ENCODE results near the gene NAA20. TPM values are rescaled to one million over a fixed set of nuclear protein-coding genes. Genes with fewer than 3 reads are reported as not detected.

Gene NAA20, protein sequence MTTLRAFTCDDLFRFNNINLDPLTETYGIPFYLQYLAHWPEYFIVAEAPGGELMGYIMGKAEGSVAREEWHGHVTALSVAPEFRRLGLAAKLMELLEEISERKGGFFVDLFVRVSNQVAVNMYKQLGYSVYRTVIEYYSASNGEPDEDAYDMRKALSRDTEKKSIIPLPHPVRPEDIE
- 35.9 and 40.2 TPM in 2 replicates for total RNA-seq

DNA sequence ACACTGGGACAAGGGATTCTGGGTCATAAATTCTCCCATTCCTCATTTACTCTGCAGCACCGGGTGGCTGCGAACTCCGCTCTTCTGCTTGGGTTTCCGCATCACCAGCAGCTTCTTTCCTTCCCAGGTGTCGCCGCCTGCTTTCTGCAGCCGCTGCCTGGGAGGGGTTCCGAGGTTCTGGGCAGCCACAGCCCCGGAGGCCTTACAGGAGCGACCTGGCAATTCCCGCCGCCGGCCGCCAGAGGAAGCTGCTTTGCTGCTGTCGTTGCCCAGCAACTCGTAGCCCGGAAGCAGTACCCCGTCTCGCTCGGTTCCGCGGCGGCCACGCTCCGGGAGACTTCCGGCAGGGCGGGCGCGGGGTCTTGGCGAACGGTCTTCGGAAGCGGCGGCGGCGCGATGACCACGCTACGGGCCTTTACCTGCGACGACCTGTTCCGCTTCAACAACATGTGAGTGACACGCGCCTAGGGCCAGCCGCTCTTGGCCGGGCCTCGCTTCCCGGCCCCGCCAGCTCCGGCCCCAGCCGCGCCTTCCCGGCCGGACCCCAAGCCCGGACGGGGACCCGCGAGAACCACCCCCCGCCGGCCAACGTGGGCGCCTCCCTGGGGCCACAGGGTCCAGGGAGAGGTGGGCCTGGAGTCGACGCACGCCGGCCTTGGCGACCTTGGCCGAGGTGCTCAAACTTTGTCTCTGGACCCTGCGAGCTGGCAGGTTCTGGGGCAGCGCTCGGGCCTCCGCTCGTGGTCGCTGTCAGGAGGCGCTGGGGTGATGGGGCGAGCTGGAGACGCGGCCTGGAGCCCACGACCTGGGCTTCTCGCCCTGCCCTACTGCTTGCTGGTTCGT lies at the start of gene NAA20:
TSS of gene NAA20 (plus strand) at position 362 of the 843 bp plus-strand sequence. CDS start at position 397, 35 bp downstream.

DNA sequence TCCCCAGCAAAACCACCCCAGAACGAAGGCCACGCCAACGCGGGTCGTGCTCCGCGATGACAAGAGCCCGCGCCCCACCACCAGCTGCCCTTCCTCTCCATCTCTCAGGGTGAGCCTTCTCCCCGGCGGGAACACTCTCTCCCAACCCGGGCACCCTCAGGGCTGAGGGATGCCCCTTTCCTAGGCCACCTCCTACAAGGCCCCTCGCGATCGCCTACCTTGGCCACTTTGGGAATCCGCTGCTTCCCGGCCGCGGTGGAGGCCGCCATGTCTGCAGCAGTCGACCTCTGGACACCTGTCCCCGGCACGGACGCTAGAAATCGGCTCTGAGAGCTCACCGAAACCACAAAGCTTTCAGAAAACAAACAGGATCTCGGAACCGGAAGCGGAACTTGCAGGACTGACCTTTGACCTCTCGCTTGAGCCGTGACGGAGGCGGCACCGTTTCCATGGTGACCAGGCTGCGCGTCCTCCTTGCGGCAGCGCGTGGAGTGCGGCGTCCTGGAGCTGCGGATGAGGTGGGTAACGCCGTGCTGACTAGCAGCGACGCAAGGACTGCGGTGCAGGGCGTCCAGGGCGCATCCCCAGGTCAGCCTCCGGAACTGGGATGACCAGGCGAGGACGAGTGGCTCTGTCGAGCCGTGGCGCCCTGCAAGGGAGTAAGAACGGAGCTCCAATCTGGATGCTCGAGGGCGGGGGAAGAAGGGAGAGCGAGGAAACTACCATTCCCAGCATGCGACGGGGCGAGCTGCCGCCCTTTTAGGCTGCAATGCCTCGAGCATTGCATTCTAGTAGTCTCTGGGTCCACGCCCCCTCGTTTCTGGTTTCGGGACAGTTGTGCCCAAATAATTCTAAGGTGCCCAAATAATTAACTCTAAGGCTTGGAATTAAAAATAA lies 35.2 kb downstream of the NAA20 start, which contains the start of the genes CFAP61 and CRNKL1:
TSS of gene CFAP61 (plus strand) at position 459 of the 897 bp plus-strand sequence. CDS start 4,122 bp downstream, outside the sequence.
TSS of gene CRNKL1 (minus strand) at position 393 of the 897 bp plus-strand sequence. CDS start at position 269, 124 bp downstream.

Other genes starting within 250 kb of the NAA20 start
- gene CRNKL1, start 35.1 kb downstream of the NAA20 start, total RNA-seq = 16.3 and 17.2 TPM in 2 replicates
- gene CFAP61, start 35.2 kb downstream of the NAA20 start, total RNA-seq = not detected in 2 replicates

All from epithelial cell of alveolus of lung (primary cell).